Caco-2 (cell line): ENCODE data around the gene DPP9. TPM values are rescaled to one million over a fixed set of nuclear protein-coding genes. Genes with fewer than 3 reads are reported as not detected.
A peak's percentile ranks its signal among the peaks of the same experiment; 100 is the strongest.

Experiments
- BruUV-seq: library from RNA; stranded (reverse); fragments of 400-500 nt; replicated peaks from 2 replicates; lab custom pipeline; 2021; lab: Mats Ljungman, UMichigan
- CTCF ChIA-PET: fragments of 300-600 bp; sonication (Branson Sonifier 250); formaldehyde crosslinking; loops from one replicate; lab custom pipeline; 2022; ENCODE audit warnings: antibody characterized with exemption; lab: Charles Lee
- POLR2A ChIA-PET: fragments of 300-600 bp; sonication (Branson Sonifier 250); formaldehyde crosslinking; loops from one replicate; lab custom pipeline; 2022; ENCODE audit warnings: antibody characterized with exemption; lab: Charles Lee
- DNase-seq, 2 experiments: peaks; one replicate each; pipeline versions ENCODE4 v3.0.0 to v3.0.0-alpha.2; 2020 to 2022
- H3K27me3 ChIP-seq: replicated peaks from 2 replicates; pipeline ENCODE4 v1.6.0; 2011; ENCODE audit warnings: low read length; ENCODE audit not compliant: control insufficient read depth, insufficient read depth
- H3K36me3 ChIP-seq: 2 replicates; pipeline ENCODE4 v1.5.1; 2011; ENCODE audit warnings: low read length; ENCODE audit not compliant: control insufficient read depth, insufficient read depth
- H3K4me1 ChIP-seq: fragments of 250-450 bp; sonication (Bioruptor Pico); 2 replicates; pipeline ENCODE4 v1.5.1; 2020; ENCODE audit warnings: mild to moderate bottlenecking
- H3K4me3 ChIP-seq: 2 replicates; pipeline ENCODE4 v1.5.1; 2011; ENCODE audit warnings: low read depth, mild to moderate bottlenecking, control low read depth, low read length
- H3K9me3 ChIP-seq: fragments of 250-450 bp; sonication (Bioruptor Pico); 2 replicates; pipeline ENCODE4 v1.5.1; 2020; ENCODE audit warnings: mild to moderate bottlenecking, moderate library complexity
- H3K27ac Mint-ChIP-seq: one replicate; pipeline ENCODE4 v1.8.0; 2022; ENCODE audit warnings: mixed read lengths; ENCODE audit not compliant: unreplicated experiment
- H3K27me3 Mint-ChIP-seq: one replicate; pipeline ENCODE4 v1.8.0; 2022; ENCODE audit warnings: mixed read lengths; ENCODE audit not compliant: insufficient read depth, unreplicated experiment
- H3K36me3 Mint-ChIP-seq: one replicate; pipeline ENCODE4 v1.8.0; 2022; ENCODE audit warnings: mild to moderate bottlenecking, mixed read lengths; ENCODE audit not compliant: insufficient read depth, unreplicated experiment
- H3K4me1 Mint-ChIP-seq: one replicate; pipeline ENCODE4 v1.8.0; 2022; ENCODE audit warnings: low read depth, mixed read lengths; ENCODE audit not compliant: unreplicated experiment
- H3K4me3 Mint-ChIP-seq: one replicate; pipeline ENCODE4 v1.8.0; 2022; ENCODE audit warnings: mild to moderate bottlenecking, moderate library complexity, mixed read lengths; ENCODE audit not compliant: unreplicated experiment
- H3K9me3 Mint-ChIP-seq: one replicate; pipeline ENCODE4 v1.8.0; 2022; ENCODE audit warnings: mixed read lengths; ENCODE audit not compliant: unreplicated experiment
- CTCF ChIP-seq, 2 experiments: fragments of 200-600 bp in 1 of 2; IDR thresholded peaks; 1 replicate in 1 of 2; 2 replicates in 1 of 2; pipeline versions ENCODE4 v1.5.1 to v1.8.0; 2011 to 2022; ENCODE audit warnings: antibody characterized with exemption in 1 of 2, control low read depth in 1 of 2, inconsistent platforms in 1 of 2, low read depth in 1 of 2, low read length in 1 of 2, mild to moderate bottlenecking in 1 of 2, moderate library complexity in 1 of 2; ENCODE audit not compliant: insufficient read depth in 1 of 2, severe bottlenecking in 1 of 2, unreplicated experiment in 1 of 2
- intact Hi-C: fragments of 100-400 bp; cut with micrococcal nuclease; formaldehyde crosslinking; loops from one replicate; pipeline ENCODE4 v1.10.0; 2022; ENCODE audit not compliant: unreplicated experiment
- total RNA-seq: library from RNA; stranded (reverse); gene quantifications from 2 replicates; pipeline ENCODE4 v1.2.3, GENCODE V29; 2022

The DPP9 gene
- total RNA-seq, 1 experiment from 2014 or later = 63.2 TPM

- H3K9me3 ChIP-seq = no peaks in the 10 kb centered on the region
- no peak overlapping the region for H3K27ac Mint-ChIP-seq
- DNase-seq = no peak
- no peaks in the 10 kb centered on the region for H3K9me3 Mint-ChIP-seq
- intact Hi-C loops = no loop called here
- H3K4me1 Mint-ChIP-seq = peaks cover 7% of the 10 kb centered on the region
- H3K4me1 ChIP-seq = peaks cover 12% of the 10 kb centered on the region; the same call in 1 of the 2 replicates
- POLR2A ChIA-PET = interaction anchor here (0.6 kb wide), 1 partner anchor 30 kb away, joined by 5 read pairs; the partner anchor contains the start of gene MYDGF
- H3K4me3 Mint-ChIP-seq = peak overlapping the region; percentile 85
- H3K27me3 ChIP-seq = no peaks in the 10 kb centered on the region
- peaks cover 12% of the 10 kb centered on the region for H3K36me3 Mint-ChIP-seq
- no peaks in the 10 kb centered on the region for H3K27me3 Mint-ChIP-seq
- CTCF ChIA-PET = no interaction called here
- no TSS peak for BruUV-seq
- no peak for TF ChIP-seq CTCF (IDR thresholded peaks at IDR 0.05; ENCODE audit: insufficient read depth in 1 of 2, low read depth in 1 of 2, low read length in 1 of 2, severe bottlenecking in 1 of 2, unreplicated experiment in 1 of 2)
- H3K4me3 ChIP-seq = peak overlapping the region; percentile 72
- H3K36me3 ChIP-seq = peaks cover 1% of the 10 kb centered on the region; the same call in 1 of the 2 replicates
Observed at GRCh38 chr19:4640247-4641000, 83.2 kb downstream of the DPP9 start.

GRCh38 chr19:4639531-4640246 lies 84.0 kb downstream of the DPP9 start:
- ChIA-PET POLR2A (interaction anchor here (0.6 kb wide), 1 partner anchor 30 kb away, joined by 5 read pairs; the partner anchor contains the start of gene MYDGF), CTCF (no interaction called here)
- no peak for TF ChIP-seq CTCF (IDR thresholded peaks at IDR 0.05; ENCODE audit: insufficient read depth in 1 of 2, low read depth in 1 of 2, low read length in 1 of 2, severe bottlenecking in 1 of 2, unreplicated experiment in 1 of 2)
- DNase-seq = peak; percentile 49 to 63
- H3K4me1 ChIP-seq = peaks cover 12% of the 10 kb centered on the region; the same call in 1 of the 2 replicates
- H3K4me3 ChIP-seq = peak overlapping the region; percentile 72
- no peaks in the 10 kb centered on the region for H3K9me3 ChIP-seq
- peak overlapping the region; percentile 85 for H3K4me3 Mint-ChIP-seq
- H3K36me3 ChIP-seq = peaks cover 1% of the 10 kb centered on the region; the same call in 1 of the 2 replicates
- BruUV-seq = TSS peak; percentile 59
- peaks cover 7% of the 10 kb centered on the region for H3K4me1 Mint-ChIP-seq
- H3K9me3 Mint-ChIP-seq = no peaks in the 10 kb centered on the region
- H3K27me3 ChIP-seq = no peaks in the 10 kb centered on the region
- H3K27ac Mint-ChIP-seq = peak overlapping the region; percentile 95
- H3K27me3 Mint-ChIP-seq = no peaks in the 10 kb centered on the region
- intact Hi-C loops = no loop called here
- H3K36me3 Mint-ChIP-seq = peaks cover 12% of the 10 kb centered on the region

GRCh38 chr19:4638828-4639530 lies 84.7 kb downstream of the DPP9 start, which contains the start of gene TNFAIP8L1:
TNFAIP8L1 (plus strand) TSS chr19:4639516; CDS start chr19:4651870, 12,354 bp downstream.
- ChIA-PET CTCF (no interaction called here), POLR2A (no interaction called here)
- intact Hi-C loops = no loop called here
- peak within 1 kb of the TSS; percentile 85 for H3K4me3 Mint-ChIP-seq
- peak within 1 kb of the TSS; percentile 95 for H3K27ac Mint-ChIP-seq
- peaks cover 7% of the 10 kb centered on the region for H3K4me1 Mint-ChIP-seq
- Histone ChIP-seq H3K27me3 (no peaks in the 10 kb centered on the region), H3K4me1 (peaks cover 12% of the 10 kb centered on the region; the same call in 1 of the 2 replicates), H3K4me3 (peak within 1 kb of the TSS; percentile 72), H3K9me3 (no peaks in the 10 kb centered on the region), H3K36me3 (peaks cover 1% of the 10 kb centered on the region; the same call in 1 of the 2 replicates)
- peak; percentile 98 to 99 for DNase-seq
- H3K36me3 Mint-ChIP-seq = peaks cover 12% of the 10 kb centered on the region
- no peak for TF ChIP-seq CTCF (IDR thresholded peaks at IDR 0.05; ENCODE audit: insufficient read depth in 1 of 2, low read depth in 1 of 2, low read length in 1 of 2, severe bottlenecking in 1 of 2, unreplicated experiment in 1 of 2)
- H3K27me3 Mint-ChIP-seq = no peaks in the 10 kb centered on the region
- H3K9me3 Mint-ChIP-seq = no peaks in the 10 kb centered on the region
- no TSS peak for BruUV-seq
